ENCODE results near the gene PRKAG1.
A peak's percentile ranks its signal among the peaks of the same experiment; 100 is the strongest.

Gene PRKAG1

GRCh38 chr12:48960834-48961233 lies 57.7 kb downstream of the PRKAG1 start:
- no peak for DNase-seq

- DNase-seq: no peak
Observed at GRCh38 chr12:48958049-48958388, 60.6 kb downstream of the PRKAG1 start.

- DNase-seq: peak; percentile 89
Observed at GRCh38 chr12:48957141-48958048, 61.2 kb downstream of the PRKAG1 start, which contains the start of gene ARF3. Gene ARF3 (minus strand): TSS chr12:48957487. CDS start chr12:48941095, 16,392 bp downstream.

DNA sequence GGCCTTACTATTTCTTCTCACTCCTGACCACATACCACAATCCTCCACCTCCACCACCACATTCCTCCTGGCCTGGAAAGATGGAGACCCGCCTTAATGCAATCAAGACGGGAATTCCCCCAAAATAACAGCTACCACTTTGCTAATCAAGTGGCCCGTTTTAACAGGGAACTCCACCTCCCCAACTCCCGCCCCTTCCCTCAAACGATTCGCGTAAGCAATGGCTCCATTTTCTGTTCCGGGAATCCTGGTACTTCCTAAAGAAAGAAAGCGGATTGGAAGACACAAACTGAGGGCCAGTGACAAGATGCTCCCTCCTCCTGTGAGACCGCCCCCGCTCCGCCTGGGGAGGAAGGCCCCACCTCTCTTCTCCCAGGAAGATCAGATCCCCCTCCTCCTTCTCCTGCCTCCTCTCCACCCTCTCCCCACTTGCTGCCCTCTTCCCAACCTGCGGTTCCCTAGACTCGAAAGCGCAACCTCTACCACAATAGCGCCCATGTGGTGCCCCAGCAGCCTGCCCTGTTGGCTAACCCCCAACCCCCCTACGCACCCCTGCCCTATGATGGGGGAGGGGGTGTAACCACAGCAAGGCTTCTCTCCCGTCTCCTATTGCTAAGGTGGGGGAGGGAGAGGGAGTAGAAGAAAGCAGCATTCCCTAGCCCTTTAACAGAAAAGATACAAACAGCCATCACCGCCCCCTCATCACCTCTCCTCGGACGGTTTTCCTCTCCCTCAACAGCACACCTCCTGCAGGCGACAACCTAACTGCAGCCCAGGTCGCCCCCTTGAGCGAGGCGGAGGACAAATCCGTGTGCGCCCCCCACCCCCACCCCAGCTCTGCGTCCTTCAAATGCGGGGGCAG lies 62.1 kb downstream of the PRKAG1 start:
- peak; percentile 72 for DNase-seq

DNA sequence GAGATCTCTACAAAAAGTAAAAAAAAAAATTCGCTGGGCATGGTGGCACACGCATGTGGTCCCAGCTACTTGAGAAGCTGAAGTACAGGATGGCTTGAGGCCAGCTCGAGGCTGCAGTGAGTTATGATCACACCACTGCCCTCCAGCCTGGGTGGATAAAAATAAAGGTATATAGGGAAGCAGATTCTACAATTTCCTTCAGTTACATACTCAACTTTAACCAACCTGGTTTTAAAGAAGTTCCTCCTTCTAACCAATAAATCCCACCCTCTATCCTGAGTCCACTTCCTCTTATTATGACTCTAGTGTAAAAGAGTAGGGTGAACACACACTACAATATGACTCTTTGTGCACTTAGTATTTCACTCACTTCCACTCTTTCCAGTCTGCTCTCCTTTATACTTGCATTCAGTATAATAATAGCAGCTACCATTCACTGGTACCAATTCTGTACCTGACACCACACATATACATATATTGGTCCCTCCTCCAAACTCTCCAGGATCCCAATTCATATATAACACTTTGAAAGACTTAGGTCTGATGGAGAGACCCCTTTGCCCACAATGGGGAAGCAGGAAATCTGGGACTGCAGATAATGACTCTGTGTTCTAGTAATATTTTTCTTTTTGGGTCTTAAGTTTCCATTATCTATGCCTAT lies 63.6 kb downstream of the PRKAG1 start:
- DNase-seq: no peak

DNA sequence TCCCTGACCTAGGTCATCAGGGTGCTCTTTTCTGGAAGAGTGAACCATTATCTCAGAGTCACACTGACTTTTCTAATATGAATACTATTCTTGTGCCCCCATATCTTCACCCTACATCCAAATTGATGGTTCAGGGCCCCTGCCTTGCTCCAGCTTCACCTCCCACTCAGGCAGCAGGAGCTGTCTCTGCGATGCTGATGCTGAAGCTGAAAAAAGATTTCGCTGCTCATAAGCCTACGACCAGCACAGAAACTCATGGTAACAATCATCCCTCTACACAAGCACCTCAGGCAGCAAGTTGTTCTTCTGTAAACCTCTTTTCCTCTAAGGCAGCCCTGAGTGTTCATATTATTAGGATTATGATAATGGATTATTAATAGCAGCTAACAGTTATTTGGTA lies 64.5 kb downstream of the PRKAG1 start:
- DNase-seq: no peak

- no peak for DNase-seq
Observed at GRCh38 chr12:48952691-48953090, 65.9 kb downstream of the PRKAG1 start.

Measured in midbrain (tissue), 1 donor.